Left colon (tissue), 2 donors: ENCODE results near the gene COPS3. TPM values are rescaled to one million over a fixed set of nuclear protein-coding genes. Genes with fewer than 3 reads are reported as not detected.
"Not testable (repeated sequence)": the region's sequence is repeated elsewhere in the genome, so short reads cannot be mapped to it uniquely, and the experiment has no call there.

Experiments
- ATAC-seq: fragments of 200-7000 bp; cut with Tn5 transposase; one replicate; pipeline ENCODE4 v1.9.1; 2020; ENCODE audit warnings: mild to moderate bottlenecking, moderate library complexity
- DNase-seq, 2 donors: peaks; one replicate each; pipeline ENCODE4 v3.0.0-alpha.2; 2020
- intact Hi-C, 2 donors: fragments of 100-400 bp; cut with DNase I in 1 of 2; cut with micrococcal nuclease in 1 of 2; formaldehyde crosslinking; loops; one replicate each; pipeline versions ENCODE4 v1.11.2 to v1.14.0; 2022; cut with DNase I, micrococcal nuclease
- total RNA-seq, 2 donors: library from RNA; stranded (reverse); fragmentation: NEBNext Ultra II Directional; extraction: Animal tissue kit (Norgen Biotek cat#: 25700); gene quantifications; one replicate each; pipeline ENCODE4 v1.2.1, GENCODE V29; 2021
- donor health status: DM: no; HTN: no; CAD: no.
- donor health status: DM: yes; HTN: yes; CAD: no.

Gene COPS3
- total RNA-seq, 2 donors from 2014 or later, result 33.8 to 40.7 TPM

- intact Hi-C loops, result no loop called here
- DNase-seq (no peak), ATAC-seq (no peak)
Measured at GRCh38 chr17:17303847-17304490, 22.9 kb upstream of the COPS3 start.

DNA sequence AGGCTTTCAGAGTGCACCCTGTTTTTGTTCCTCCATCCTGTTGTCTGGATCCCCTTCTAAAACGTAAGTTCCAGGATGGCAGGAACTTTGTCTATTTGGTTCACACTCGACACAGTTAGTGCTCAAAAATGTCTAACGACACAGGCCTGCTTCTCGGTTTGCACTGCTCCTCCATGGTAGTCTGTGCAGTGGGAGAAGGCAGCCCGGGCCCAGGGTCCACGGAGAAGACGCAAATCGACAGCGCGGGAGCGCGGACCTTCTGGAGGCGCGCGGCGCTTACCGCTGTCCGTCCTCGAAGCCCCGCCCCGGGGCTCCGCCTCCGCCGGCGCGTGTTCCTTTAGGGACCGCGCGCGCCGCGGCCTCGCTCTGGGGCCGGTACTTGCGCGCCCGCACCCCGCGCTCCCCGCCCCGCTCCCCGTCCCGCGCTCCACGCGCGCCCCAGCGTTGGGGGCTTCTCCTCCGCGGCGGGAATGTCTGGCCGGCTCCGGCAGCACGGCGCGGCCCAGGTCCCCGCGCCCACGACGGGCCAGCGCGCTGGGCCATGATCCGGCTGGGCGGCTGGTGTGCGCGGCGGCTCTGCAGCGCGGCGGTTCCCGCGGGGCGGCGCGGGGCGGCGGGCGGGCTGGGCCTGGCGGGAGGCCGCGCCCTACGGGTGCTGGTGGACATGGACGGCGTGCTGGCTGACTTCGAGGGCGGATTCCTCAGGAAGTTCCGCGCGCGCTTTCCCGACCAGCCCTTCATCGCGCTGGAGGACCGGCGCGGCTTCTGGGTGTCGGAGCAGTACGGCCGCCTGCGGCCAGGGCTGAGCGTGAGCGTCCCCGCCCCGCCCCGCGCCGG is 22.2 kb upstream of the COPS3 start, which contains the start of gene NT5M:
NT5M (plus strand) TSS at position 364 of the 837 bp plus-strand sequence; CDS start at position 542, 178 bp downstream.
- DNase-seq (peak; percentile 60 to 86), ATAC-seq (peak; percentile 84)
- intact Hi-C loops, result no loop called here

GRCh38 chr17:17301659-17302058 is 20.6 kb upstream of the COPS3 start:
- intact Hi-C loops, ATAC-seq: not testable (repeated sequence)

DNA sequence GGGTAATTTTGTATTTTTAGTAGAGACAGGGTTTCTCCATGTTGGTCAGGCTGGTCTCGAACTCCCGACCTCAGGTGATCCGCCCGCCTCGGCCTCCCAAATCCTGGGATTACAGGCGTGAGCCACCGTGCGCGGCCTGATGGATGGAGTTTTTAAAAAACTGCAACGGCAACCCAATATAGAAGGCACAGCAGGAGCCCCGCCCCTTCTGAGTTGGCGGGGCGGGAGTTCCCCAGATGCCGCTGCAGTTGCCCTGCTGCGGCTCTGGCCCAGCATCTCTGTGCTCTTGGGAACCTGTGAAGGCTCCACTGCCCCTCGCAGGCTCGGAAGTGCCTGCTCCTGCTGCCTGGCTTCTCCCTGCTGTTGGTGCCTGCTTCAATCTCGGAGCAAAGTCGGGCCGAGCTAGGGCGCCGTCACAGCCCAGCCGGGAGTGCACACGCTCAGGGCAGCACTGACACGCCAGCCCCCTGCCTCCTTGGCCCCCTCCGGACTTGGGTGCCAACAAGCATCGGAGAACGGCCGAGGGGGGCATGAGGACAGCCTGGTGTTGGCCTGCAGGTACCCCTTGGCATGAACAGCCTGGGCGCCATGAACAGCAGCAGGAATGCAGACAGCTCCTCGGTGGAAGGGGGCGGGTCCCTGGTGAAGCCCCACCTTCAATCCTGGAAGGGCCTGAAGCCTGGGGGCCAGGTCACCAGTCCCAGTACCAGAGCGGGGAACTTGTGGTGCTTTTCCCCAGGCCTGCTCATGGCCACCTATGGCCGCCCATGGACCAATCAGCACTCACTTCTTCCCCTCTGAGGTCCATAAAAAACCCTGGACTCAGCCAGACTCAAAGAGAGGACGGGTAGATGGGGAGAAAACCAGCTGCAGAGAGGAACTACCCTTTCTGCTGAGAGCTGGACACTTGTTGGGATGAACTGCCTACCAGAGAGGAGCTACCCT is 19.9 kb upstream of the COPS3 start:
- ATAC-seq, result peak; percentile 53
- intact Hi-C loops, result no loop called here

More at GRCh38 chr17:17301659-17302058, 20.6 kb upstream of the COPS3 start:
- DNase-seq, result not testable (repeated sequence)

DNA sequence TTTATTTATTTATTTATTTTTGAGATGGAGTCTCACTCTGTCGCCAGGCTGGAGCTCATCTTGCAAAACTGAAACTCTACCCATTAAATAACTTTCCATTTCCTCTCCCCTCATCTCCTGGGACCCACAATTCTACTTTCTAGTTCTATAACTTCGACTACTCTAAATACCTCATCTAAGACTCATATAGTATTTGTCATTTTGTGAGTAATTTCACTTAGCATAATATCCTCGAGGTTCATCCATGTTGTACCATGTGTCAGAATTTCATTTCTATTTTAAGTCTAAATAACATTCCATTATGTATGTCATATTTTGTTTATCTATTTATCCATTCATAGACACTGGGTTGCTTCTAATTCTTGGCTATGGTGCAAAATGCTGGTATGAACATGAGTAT is 17.1 kb upstream of the COPS3 start:
- intact Hi-C loops, result no loop called here
- ATAC-seq, result no peak
- no peak for DNase-seq

More for the DNA sequence above, 19.9 kb upstream of the COPS3 start:
- DNase-seq, result peak; percentile 44 to 53

GRCh38 chr17:17297217-17297616 is 16.2 kb upstream of the COPS3 start:
- DNase-seq, result no peak
- ATAC-seq, result peak; percentile 38
- intact Hi-C loops, result no loop called here

- DNase-seq (no peak), ATAC-seq (no peak)
- intact Hi-C loops, result no loop called here
Measured at GRCh38 chr17:17295141-17295540, 14.1 kb upstream of the COPS3 start.

DNA sequence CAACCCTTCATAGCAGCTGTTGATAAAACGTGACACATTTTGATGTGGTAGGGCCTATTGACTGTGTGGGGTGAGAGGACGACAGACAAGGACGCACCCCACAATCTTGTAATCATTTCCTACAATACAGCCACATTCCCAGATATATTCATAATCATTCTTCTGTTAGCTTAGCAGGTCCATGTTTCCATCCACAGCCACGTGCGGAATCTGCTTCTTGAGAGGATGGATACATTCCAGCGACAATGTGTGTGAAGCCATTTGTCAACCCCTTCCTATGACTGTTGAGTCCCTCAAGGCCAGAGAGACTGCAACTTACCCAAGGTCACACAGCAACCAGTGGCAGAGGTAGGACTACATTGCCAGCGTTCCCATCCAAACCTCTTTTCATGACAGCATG is 8.7 kb upstream of the COPS3 start:
- ATAC-seq, result no peak
- no peak for DNase-seq
- intact Hi-C loops, result no loop called here

GRCh38 chr17:17289086-17289485 is 8.0 kb upstream of the COPS3 start:
- no peak for DNase-seq
- ATAC-seq, result no peak
- intact Hi-C loops, result no loop called here

- no peak for ATAC-seq
- intact Hi-C loops, result no loop called here
- no peak for DNase-seq
Measured at GRCh38 chr17:17285951-17286350, 4.9 kb upstream of the COPS3 start.

DNA sequence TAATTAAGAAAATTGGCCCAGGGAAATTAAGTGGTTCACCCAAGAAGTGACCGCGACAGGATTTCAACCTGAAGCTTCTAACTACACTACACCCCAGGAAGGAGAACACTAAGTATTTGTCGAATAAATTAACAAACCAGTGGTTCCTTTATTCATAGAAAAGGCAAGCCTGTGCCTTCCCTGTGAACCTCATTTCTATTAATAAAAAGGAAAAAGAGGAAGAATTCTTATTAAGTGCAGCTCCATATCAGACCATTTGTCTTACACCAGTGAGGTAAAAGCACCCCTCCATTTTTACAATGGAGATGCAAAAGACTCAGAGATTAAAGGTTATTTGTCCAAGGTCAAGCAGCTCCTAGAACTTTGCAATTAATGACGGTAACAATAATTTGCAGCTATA is 1.7 kb downstream of the COPS3 start:
- no peak for DNase-seq
- no peak for ATAC-seq
- intact Hi-C loops, result no loop called here

GRCh38 chr17:17277431-17277830 is 3.6 kb downstream of the COPS3 start:
- DNase-seq, ATAC-seq, intact Hi-C loops: not testable (repeated sequence)

- ATAC-seq, result no peak
- DNase-seq, result no peak
- intact Hi-C loops, result no loop called here
Measured at GRCh38 chr17:17275971-17276370, 5.1 kb downstream of the COPS3 start.

GRCh38 chr17:17269926-17270773 is 10.9 kb downstream of the COPS3 start:
- ATAC-seq (no peak), DNase-seq (peak in 1 of 2 donors; percentile 30)
- intact Hi-C loops, result no loop called here

- ATAC-seq, result no peak
Measured at GRCh38 chr17:17264430-17264829, 16.6 kb downstream of the COPS3 start.

DNA sequence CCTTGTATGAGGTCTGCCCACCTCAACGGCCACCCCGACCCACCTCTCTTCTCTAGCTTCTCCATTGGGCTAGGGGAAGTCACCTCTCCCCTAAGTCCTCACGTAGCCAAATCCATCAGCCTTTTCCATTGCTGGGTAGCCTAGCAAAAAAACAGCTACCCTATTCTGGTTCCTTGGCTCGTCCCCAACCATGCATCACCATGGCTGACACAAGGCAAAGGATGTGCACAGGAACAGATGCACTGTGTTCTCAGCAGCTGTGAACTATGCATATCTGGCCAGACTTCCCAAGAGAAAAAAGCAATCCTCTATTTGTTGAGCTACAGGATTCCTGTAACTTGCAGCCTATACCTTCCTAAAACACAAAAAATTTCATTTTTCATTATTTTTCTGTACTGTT is 22.0 kb downstream of the COPS3 start:
- ATAC-seq (no peak), DNase-seq (no peak)
- intact Hi-C loops, result no loop called here

More at GRCh38 chr17:17264430-17264829, 16.6 kb downstream of the COPS3 start:
- intact Hi-C loops, result no loop called here
- no peak for DNase-seq

- ATAC-seq (no peak), DNase-seq (no peak)
- intact Hi-C loops, result no loop called here
Measured at GRCh38 chr17:17258011-17258410, 23.0 kb downstream of the COPS3 start.

DNA sequence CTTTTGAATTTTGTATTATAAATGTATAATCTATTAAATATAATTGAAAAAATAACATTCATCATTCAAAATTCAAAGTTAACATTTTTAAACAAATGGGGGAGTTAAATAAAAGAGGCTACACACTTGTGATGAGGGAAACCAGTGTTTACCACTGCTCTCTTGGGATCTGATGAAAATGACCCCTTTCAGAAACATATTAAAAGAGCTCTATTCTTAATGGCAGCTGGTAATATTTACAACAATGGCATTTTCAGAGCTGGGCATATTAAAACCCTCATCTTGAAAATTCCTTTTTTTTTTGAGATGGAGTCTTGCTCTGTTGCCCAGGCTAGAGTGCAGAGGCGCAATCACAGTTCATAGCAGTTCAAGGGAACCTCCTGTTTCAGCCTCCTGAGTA is 24.7 kb downstream of the COPS3 start:
- no peak for DNase-seq
- no peak for ATAC-seq
- intact Hi-C loops, result no loop called here
